ENCODE results near the gene HDAC2.
A peak's percentile ranks its signal among the peaks of the same experiment; 100 is the strongest.
"Not testable (repeated sequence)": the region's sequence is repeated elsewhere in the genome, so short reads cannot be mapped to it uniquely, and the experiment has no call there.

Gene HDAC2

GRCh38 chr6:113970805-113971676 lies at the start of gene HDAC2:
HDAC2 (minus strand) TSS chr6:113971148; CDS start chr6:113970908, 240 bp downstream.
- DNase-seq = peak; percentile 92

- no peak for DNase-seq
These were observed 49.2 kb upstream of the HDAC2 start for GRCh38 chr6:114020196-114020595.

- DNase-seq = not testable (repeated sequence)
These were observed 46.2 kb upstream of the HDAC2 start for GRCh38 chr6:114017146-114017545.

GRCh38 chr6:114014106-114014505 lies 43.2 kb upstream of the HDAC2 start:
- DNase-seq = not testable (repeated sequence)

- not testable (repeated sequence) for DNase-seq
These were observed 40.5 kb upstream of the HDAC2 start for GRCh38 chr6:114011486-114011885.

GRCh38 chr6:114010540-114010939 lies 39.6 kb upstream of the HDAC2 start:
- DNase-seq = no peak

- DNase-seq = no peak
These were observed 38.2 kb upstream of the HDAC2 start for GRCh38 chr6:114009192-114009591.

GRCh38 chr6:114008331-114008730 lies 37.4 kb upstream of the HDAC2 start:
- DNase-seq = no peak

GRCh38 chr6:114007516-114007915 lies 36.6 kb upstream of the HDAC2 start:
- DNase-seq = no peak

- DNase-seq = no peak
These were observed 30.4 kb upstream of the HDAC2 start for GRCh38 chr6:114001354-114001753.

GRCh38 chr6:114000069-114000468 lies 29.1 kb upstream of the HDAC2 start:
- no peak for DNase-seq

GRCh38 chr6:113999284-113999683 lies 28.3 kb upstream of the HDAC2 start:
- DNase-seq = no peak

GRCh38 chr6:113998811-113999210 lies 27.9 kb upstream of the HDAC2 start:
- DNase-seq = no peak

- no peak for DNase-seq
These were observed 26.2 kb upstream of the HDAC2 start for GRCh38 chr6:113997116-113997515.

GRCh38 chr6:113995634-113996033 lies 24.7 kb upstream of the HDAC2 start:
- DNase-seq = no peak

- DNase-seq = no peak
These were observed 24.0 kb upstream of the HDAC2 start for GRCh38 chr6:113994934-113995342.

- no peak for DNase-seq
These were observed 18.7 kb upstream of the HDAC2 start for GRCh38 chr6:113989675-113990074.

- not testable (repeated sequence) for DNase-seq
These were observed 11.7 kb upstream of the HDAC2 start for GRCh38 chr6:113982675-113983074.

GRCh38 chr6:113982055-113982550 lies 11.2 kb upstream of the HDAC2 start:
- no peak for DNase-seq

GRCh38 chr6:113980937-113981554 lies 10.1 kb upstream of the HDAC2 start:
- no peak for DNase-seq

GRCh38 chr6:113979937-113980336 lies 9.0 kb upstream of the HDAC2 start:
- no peak for DNase-seq

GRCh38 chr6:113978084-113978675 lies 7.2 kb upstream of the HDAC2 start:
- DNase-seq = no peak

- no peak for DNase-seq
These were observed 5.9 kb upstream of the HDAC2 start for GRCh38 chr6:113976806-113977205.

GRCh38 chr6:113971741-113972140 lies 793 bp upstream of the HDAC2 start:
- no peak for DNase-seq
